ENCODE results near the gene APP. TPM values are rescaled to one million over a fixed set of nuclear protein-coding genes. Genes with fewer than 3 reads are reported as not detected.

Gene APP
- total RNA-seq, 1 donor from 2014 or later: 356 TPM

DNA sequence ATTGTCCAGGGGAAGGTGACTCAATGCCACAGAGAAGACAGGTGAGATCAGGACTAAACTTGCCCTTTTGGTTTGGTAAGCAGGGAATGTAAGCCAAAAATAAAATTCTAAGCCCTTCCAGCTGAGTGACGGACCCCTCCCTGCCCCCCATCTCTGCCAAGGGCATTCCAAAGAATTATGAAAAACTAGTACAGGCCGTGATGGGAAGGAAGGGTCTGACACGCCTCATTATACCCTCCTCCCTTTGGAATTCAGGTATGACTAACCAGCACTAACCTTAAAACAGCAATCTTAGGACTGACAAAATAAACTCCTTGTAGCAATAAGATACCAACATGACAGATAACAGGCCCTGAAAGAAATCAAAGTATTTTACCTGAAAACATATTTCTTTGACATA is 336.2 kb downstream of the APP start:
- ATAC-seq (no peak), DNase-seq (no peak)
- intact Hi-C loops (cut with micrococcal nuclease): no loop called here

DNA sequence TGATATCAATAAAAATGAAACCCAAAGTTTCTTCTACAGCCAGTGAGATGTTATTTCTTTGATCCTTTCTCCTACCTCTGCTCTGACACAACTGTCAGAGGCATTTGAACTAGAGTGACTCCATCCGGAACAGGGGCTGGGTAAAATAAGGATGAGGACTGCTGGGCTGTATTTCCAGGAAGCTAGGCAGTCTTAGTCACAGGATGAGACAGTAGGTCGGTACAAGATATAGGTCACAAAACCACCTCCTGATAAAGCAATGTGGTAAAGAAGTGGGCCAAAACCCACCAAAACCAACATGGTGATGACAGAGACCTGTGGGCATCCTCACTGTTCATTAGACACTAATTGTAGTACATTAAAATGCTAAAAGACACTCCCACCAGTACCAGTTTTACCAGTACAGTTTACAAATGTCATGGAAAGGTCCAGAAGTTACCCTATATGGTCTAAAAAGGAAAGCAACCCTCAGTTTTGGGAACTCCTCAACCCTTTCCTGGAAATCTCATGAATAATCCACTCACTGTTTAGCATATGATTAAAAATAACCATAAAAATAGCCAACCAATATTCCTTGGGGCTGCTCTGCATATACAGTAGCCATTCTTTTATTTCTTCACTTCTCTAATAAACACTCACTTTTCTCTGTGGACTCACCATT is 339.1 kb downstream of the APP start:
- no peak for DNase-seq
- intact Hi-C loops (cut with micrococcal nuclease): no loop called here
- ATAC-seq: no peak
